HG03066 (cell line): ENCODE results near the gene INSL3.
"Not testable (repeated sequence)": the region's sequence is repeated elsewhere in the genome, so short reads cannot be mapped to it uniquely, and the experiment has no call there.

ENCODE experiments used
- ATAC-seq: cut with Tn5 transposase; IDR thresholded peaks from one replicate; pipeline ENCODE4 v1.9.1; 2021; ENCODE audit warnings: low read depth; ENCODE audit not compliant: unreplicated experiment

INSL3 gene

GRCh38 chr19:17826508-17827056, 5.3 kb upstream of the INSL3 start:
- no peak for ATAC-seq

GRCh38 chr19:17824339-17824738, 3.0 kb upstream of the INSL3 start:
- no peak for ATAC-seq

GRCh38 chr19:17817668-17818363, 3.5 kb downstream of the INSL3 start:
- no peak for ATAC-seq

GRCh38 chr19:17812099-17812498, 9.2 kb downstream of the INSL3 start:
- no peak for ATAC-seq

- no peak for ATAC-seq
Measured at GRCh38 chr19:17811681-17812080, 9.6 kb downstream of the INSL3 start.

- no peak for ATAC-seq
Measured at GRCh38 chr19:17811103-17811502, 10.2 kb downstream of the INSL3 start.

GRCh38 chr19:17807731-17808316, 13.5 kb downstream of the INSL3 start:
- ATAC-seq: no peak

GRCh38 chr19:17806945-17807344, 14.4 kb downstream of the INSL3 start:
- ATAC-seq: no peak

- no peak for ATAC-seq
Measured at GRCh38 chr19:17805427-17805826, 15.9 kb downstream of the INSL3 start.

- ATAC-seq: no peak
Measured at GRCh38 chr19:17803264-17803896, 17.9 kb downstream of the INSL3 start.

GRCh38 chr19:17802137-17802858, 19.0 kb downstream of the INSL3 start:
- ATAC-seq: no peak

- not testable (repeated sequence) for ATAC-seq
Measured at GRCh38 chr19:17798599-17798998, 22.7 kb downstream of the INSL3 start.

- no peak for ATAC-seq
Measured at GRCh38 chr19:17797424-17798201, 23.7 kb downstream of the INSL3 start.

- ATAC-seq: no peak
Measured at GRCh38 chr19:17796838-17797423, 24.4 kb downstream of the INSL3 start.

- ATAC-seq: no peak
Measured at GRCh38 chr19:17796013-17796837, 25.1 kb downstream of the INSL3 start.

- ATAC-seq: no peak
Measured at GRCh38 chr19:17795495-17795856, 25.8 kb downstream of the INSL3 start.

GRCh38 chr19:17794731-17795494, 26.4 kb downstream of the INSL3 start, which contains the start of gene B3GNT3:
Gene B3GNT3, plus strand, starts transcription at chr19:17795138. Its CDS starts 12,670 bp downstream, at chr19:17807808.
- no peak for ATAC-seq

GRCh38 chr19:17794412-17794730, 26.9 kb downstream of the INSL3 start:
- ATAC-seq: no peak
